HG02763 (cell line): Measurements from ENCODE around the gene MFRP.

Experiments used
- ATAC-seq: cut with Tn5 transposase; IDR thresholded peaks from one replicate; pipeline ENCODE4 v1.9.1; 2021; ENCODE audit warnings: mild to moderate bottlenecking, moderate library complexity; ENCODE audit not compliant: unreplicated experiment

The MFRP gene

DNA sequence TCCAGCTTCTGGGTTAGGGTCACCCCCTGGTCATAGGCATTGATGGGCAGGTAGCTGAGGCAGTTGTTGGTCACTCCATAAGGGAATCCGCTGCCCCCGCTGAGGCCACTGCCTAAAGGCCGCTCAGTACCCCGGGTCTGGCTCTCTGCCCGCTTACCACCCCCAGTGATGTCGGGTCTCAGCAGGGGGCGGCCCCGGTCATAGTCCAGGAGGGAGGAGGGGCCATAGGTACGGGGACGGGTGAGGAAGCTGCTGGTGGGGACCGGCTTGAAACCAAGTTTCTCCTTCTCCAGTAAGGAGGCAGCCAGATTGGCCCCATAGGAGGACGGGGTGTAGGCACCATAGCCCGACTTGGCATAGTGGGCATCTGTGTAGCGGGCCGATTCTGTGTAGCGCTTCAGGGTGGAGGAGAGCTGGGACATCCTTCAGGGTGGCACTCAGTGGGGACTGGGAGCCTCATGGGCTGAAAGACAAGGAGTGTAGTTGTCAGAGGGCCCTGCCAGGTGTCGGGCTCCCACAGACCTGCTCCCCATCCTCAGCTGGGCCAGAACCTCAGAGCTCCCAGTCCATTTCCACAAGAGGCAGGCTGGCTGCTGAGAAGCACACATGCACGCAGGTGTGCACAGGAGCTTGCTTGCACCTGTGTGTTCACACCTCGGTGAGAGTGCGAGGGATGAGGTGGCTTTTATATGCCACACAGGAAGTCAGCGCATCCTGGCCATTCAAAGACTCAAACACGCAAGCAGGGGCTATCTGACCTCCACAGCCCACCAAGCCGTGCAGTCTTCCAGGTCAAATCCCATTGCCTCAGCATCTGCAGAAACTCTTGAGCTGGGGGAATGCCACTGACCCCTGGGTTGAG is 26.8 kb upstream of the MFRP start:
- no peak for ATAC-seq

DNA sequence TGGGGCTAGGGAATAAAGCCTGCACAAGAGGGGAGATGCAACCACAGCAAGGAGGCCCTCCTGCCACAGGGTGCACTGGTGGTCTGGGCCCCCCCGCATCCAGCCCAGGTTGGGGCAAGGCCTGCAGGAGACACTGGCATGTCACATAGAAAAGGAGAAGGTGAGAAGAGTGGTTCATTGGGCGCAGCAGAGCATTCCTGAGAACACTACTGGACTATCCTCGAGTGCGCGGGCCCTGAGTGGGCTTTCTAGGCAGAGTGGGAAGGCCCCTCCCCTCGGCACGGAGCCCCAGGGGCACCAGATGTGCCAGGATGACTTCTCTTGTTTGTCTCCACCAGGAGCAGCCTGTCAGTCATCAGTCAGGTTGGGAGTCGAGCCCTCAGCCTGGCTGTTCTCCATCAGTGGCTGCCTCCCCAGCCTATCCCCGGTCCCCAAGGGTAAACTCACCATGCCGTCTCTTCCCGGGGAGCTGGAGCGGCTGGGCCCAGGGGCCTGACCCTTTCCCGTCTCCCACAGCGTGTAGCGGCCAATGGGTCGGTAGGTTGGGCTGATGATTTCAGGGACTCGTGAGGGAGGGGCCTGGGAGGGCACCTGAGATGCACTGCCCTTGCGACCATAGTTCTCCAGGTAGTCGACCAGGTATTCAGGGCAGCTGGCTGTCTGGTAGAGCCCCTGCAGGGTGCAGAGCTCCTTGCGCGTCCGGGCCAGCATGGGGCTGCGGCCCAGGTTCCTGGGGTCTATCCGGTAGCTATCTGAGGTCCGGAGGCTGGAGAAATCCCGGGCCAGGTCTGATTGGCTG is 26.0 kb upstream of the MFRP start:
- ATAC-seq, result no peak

DNA sequence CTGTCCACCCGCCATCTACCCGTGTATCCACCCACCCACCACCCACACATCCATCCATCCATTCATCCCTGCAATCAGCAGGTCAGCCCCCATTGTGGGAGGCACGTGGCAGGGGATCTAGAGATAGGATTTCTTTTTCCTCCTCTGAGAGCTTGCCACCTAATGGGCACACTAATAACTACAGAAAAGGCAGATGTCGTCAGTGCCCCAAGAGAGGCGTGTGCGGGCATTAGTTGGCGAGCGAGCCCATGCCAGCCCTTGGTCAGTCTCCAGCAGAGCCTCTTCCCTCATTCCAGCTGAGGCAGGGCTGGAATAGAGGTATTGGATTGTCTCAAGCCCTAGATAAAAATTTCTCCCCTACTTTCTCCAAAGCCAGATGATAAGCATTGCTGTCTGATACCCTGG is 25.3 kb upstream of the MFRP start:
- no peak for ATAC-seq

DNA sequence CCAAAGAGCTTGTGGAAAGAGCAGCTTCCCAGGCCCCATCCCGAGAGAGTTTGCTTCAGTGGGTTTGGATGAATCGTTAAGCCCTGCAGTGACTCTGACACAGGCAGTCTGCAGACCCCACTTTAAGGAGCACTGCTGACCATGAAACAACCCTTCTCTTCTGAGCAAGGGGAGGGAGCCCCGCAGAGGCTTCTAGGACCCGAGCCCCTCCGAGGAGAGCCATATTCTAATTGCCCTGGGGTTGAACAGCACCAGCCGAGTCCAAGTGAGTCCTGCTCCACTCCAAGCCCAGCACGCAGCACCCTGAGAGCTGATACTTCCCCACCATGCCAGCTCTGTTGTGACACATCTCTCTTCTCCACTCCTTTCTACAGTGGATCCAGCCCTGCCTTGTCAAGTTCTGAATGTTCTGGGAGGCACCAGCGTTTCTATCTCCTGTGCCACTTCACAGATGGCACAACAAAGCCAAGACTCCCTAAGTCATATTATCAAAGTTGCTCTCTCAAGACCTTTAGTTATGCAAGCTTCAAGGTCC is 24.6 kb upstream of the MFRP start:
- ATAC-seq, result no peak

DNA sequence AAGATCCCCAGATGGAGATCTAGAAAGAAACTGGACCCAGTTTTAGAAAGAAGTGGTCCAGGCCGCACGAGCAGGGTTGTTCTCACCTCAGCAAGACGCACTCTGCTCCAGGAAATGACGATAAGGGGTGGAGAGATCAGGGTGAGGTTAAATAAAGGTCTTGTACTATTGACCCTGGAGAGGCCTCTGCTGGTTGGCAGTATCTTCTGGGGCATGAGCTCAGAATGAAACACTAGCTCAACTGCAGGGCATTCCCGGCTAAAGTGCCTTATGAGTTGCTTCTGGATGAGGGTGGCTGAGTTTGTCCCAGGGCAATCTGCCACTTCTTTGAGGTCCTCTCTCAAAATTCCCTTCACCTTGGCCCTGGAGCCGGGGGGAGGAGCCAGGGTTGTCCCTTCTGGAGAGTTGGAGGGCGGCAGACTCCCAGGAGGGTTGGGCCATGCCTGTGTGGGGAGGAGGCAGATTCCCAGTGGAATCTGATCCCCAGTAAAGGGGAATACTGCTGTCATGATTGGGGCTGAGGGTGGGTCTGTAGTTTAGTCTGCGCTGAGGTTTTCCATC is 24.1 kb upstream of the MFRP start:
- no peak for ATAC-seq

DNA sequence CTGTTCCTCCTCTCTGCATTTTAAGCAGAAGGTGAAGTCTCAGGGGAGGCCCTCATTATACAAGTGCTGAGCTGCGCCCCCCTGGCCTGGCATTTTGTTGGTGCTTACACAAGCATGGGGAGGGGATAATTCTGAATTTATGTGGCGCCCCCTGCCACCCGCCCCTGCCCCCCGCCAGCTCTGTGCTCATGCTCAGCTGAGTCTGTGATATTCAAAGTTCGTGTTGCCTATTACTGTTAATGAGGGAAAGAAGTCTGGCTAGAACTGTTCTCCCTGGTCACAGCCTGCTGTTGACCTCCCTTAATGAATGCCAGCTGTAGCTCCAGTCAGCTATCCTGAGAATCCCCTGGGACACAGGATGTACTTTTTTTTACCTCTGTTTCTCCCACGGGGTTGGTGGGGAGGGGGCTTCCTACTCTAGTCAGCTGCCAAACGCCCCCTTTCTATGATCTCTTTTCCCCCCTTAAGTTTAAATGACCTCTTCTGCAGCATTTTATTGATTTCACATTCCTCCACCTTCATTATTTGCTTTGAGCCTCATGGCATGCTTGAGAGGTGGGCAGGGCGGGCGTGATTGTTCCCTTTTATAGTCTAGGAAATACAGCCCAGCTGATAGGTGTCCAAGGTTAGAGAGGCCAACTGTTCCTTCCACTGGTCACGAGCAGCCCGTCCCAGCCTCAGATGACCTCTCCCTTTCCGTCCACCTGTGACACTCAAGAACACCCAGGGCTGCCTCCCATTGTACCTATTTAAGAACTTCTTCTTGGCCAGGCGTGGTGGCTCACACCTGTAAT is 22.8 kb upstream of the MFRP start:
- no peak for ATAC-seq

DNA sequence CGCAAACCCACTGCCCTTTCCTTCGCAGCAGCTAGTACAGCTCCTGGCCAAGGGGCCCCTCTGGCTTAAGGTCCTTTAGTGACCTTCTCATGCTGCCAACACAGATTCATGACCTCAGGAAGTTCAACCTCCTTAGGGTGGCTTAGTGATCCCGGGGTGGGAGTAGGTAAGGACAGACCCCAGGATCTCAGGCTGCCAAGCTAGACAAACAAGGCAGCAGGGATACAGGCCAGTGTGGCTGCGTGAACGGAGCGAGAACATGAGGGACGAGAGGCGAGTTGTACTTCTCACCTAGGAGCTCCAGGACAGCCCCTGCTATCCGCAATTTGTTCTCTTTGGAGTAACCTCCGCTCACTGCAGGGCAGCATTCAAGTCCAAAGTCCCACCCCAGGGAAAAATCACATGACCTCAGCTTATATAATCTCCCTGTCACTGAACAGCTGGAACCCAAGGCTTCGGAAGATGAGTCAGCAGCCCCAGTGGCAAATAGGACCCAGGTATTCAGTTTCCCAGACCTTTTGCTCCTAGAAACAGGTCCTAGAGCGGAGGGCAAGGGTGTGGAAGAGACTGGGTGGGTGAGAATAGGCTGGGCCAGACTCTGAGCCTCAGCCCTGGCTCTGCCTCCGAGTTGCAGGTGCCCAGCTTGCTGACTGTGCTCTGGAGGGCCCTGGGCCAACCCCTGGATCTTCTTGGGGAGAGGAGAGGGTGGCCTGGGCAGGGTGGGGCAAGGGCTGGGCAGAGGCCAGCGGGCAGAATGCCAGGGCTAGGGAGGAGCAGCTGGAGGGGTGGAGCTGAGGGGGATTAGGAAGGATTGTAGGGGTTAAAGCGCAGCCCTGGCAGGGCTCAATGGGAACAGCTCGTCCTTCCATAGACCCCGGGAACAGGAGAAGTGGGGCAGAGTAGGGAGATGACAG is 21.9 kb upstream of the MFRP start:
- ATAC-seq, result no peak

DNA sequence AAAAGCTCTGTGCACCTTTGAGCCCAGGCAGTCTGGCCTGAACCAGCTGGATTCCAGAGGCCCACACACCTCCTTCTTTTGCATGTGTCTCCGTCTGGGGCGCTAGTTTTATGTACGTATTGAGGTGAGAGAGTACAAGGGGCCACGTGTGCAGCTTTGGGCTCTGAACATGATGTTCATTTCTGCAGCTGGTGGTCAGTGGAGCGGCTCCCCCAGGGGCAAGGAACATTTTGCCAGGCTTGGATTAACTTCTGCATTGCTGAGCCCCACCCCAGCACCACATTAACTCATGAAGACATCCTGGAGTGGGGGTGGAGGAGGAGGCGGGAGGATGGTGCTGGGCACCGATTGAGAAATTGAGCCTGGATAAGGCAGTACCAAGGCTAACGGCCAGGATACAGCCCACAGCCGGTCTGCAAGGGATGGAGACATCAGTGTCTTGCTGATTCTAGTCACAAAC is 21.2 kb upstream of the MFRP start:
- no peak for ATAC-seq

DNA sequence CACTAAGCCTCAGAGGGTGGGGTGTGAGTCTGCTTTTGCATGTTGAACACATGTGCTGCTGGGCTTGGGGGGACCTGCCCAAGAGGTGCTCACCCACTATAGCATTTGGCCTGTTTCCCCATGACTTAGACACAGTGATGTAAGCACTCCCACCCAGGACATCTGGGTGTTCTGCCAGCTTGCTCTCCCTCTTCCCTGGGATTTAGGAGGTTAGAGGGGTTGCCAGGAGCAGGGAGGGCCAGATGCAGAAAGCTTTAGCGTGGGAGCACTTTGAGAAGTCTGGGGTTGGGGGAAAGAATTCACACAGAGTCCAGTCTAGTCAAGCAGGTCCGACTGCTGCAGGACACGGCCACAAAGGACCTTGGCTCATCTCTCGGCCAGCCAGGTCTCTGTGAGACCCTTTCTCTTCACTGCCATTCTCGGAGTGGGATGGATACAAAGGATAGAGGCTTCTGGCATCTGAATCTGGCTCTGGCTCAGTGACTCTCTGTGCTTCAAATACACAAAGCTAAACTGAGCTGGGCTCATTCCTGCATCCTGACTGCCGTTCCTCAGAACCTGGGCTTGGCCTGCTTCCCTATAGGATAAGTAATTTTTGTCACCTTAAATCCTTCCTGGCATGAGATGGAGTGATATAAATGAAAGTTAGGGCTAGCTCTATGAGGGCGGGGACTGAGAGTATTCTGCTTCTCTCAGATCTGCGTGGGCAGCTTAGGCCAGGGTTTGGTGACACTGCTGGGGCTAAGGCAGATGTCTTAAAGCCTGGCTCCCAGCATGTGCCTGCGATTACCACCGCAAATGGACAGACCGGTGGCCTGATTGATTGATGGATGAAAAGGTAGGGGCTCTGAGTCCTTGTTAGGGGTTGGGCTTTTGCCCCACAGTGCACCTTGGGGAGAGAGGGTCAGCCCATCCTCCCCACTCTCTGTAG is 20.4 kb upstream of the MFRP start:
- ATAC-seq, result no peak

DNA sequence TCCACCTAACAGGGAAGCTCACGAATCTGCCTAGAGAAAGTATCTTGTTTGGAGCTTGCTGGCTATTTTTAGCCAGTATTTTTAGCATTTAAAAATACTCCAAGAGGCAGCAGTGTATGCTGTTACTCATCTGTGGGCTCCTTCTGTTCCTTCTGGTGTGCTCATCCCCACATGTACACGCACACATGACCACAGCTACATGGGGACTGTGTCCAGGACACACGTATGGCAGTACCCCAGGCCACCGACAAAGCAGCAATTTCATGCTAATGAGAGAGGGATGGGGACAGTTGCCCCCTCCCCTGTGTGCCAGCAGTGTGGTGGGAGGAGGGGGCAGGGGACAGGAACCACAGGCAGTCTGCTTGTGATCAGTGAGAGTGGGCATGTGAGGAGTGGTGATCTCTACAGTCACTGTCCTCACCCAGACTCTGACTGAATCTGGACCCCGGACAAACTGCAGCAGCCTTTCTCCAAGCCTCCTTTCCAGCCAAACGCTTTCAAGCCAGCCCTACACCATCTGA is 18.6 kb upstream of the MFRP start:
- ATAC-seq, result no peak

DNA sequence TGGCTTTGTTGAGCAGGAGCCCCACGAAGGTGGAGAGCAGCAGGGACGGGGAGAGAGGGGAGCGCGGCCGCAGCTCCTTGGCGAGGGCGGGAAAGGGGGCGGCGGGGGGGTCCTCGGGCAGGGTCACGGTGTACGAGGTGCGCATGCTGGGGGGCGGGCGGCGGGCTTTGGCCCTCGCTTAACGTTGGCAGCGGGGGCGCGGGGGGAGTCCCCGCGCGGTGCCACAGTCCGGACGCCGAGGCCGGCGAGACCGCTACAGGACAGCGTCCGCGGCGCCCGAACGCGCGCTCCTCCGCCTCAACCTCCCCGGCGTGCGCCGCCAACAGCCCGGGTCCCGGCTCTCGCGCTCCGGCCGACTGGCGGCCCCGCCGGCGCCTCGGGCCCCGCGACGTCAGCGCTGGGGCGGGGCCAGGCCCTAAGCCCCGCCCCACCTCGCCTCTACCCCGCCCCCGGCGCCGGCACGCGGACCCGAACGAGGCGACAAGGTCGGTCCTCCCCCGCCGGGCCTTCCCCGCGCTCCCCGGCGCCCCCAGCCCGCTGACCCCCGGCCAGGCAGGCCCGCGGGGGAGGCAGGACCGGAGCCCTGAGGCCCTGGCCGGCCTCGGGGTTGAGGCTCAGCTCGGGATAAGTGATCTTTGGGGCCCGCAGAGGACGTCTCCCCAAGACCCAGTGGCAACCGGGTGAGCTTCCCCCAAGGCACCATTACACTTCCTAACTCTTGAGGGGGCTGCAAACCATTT is 17.5 kb upstream of the MFRP start:
- ATAC-seq, result no peak

DNA sequence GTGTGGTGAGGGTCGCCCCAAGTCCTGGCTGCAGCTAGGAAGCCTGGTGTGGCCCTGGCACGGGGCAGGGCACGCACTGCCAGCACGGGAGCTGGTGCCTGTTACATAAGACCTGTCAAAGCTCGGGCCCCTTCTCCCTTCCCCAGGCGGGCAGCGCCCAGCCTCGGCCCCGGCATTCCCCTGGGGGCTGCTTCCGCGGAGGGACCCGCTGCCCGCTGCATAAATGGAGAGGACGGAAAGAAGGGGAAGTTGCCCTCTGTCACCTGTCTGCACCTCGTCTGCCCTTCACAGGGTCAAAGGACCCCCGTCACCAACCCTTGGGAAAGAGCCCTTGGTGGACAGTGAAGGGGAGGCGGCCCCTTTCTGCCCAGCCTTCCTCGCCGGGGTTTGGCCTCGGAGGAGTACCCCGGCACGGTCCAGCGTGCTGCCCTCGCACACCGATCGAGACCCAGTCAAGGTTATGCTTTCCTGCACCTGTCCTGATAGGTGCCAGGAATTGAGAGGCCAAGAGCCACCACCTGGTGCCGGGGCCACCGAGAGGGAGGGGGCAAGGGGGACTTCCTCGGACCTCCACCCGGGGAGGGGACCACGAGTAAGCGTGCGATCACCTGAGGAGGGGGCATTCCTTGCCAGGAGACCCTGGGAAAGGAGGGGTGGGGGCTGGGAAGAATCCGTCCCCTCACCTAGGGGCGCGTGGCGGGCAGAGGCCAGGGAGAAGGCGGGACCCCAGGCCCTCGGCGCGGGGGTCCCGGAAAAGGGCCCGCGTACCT is 16.8 kb upstream of the MFRP start:
- ATAC-seq, result no peak

DNA sequence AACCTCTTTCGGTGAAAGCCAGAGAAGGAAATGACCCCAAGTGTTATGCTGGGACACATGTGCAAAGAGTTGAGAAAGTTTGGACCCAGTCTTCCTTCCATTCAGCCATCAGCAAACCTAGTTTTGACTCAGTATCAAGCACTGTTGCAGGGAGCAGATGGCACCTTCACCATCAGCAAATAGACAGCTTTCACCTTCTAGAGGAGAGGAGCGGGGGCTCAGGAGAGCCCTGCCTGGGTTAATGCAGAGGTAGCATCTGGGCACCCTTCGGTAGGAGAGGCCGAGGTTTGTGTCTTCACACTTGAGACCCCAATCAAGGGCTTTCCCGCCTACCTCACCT is 16.2 kb upstream of the MFRP start:
- no peak for ATAC-seq

DNA sequence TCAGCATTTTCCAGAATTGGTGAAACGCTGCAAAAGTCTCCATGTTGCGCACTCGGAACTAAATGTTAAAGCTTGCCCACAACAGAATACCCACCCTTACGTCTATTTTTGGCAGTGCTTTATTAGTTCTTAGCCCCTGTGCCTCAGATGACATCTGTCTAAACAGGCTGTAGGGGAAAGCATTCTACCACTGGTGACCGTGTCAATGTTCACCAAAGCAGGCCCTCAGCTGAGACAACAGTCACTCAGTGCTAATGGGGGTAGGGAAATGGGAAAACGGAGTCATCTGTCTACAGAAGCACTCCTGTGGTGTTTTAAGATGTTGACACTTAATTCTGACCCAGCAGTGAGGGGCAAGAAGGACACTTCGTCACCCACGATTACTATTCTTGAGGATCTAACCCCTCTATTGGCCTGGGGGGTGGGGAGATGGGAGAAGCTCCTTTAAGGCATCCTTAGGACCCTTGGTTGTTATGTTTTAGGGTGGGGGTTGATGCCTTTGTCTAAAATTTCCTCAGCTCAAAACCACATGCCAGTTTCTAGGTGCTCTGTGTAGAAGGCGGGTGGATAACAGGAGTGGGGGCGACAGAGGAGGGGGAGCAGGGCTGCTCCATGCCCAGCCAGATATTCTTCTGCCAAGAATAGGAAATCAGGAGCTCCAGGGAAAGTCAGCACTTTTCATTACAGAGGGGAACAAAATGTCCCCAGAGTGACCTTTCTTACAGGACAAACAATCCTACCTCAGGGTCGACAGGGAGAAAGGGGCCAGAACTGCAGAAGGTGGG is 15.6 kb upstream of the MFRP start:
- no peak for ATAC-seq

DNA sequence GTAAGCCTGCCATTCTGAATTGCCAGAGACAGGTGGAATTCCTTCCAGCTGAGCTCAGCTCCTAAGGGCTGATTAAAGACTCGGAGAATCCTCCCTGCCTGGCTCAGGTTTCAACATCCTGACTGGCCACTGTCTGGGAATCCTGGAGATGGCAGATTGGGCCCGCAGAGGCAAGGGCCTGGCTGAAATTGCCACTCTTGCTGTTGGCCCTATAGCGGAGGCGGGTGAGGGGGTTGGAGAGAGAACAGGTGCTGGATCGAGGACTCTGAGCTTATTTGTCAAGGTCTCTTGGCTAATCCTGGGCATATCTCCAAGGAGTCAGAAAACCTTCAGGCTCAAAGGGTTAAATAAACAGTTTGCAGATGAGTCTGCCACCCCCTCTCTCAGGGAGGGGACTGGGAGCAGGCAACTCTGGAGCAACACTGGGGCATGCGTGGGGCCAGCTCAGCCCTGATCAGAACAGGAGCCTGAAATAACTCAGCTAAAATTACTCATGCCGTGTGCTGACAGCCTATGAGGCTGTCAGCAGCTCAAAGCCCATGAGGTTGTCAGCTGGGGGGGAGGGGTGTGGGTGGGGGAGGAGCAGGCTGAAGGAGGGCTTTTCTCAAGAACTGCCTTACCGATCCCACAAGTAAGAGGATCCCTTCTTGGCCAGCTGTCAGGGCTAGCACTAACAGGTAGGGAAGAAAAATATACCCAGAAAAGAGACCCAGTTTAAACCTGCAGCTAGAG is 14.7 kb upstream of the MFRP start:
- ATAC-seq, result no peak
